Stimulated activated CD4-positive, alpha-beta T cell treated with anti-CD3 and anti-CD28 coated beads, TNF-alpha, amount 100 ng/mL, for 1 hour (primary cell): Measurements from ENCODE around the gene SPPL2B.
A peak's percentile ranks its signal among the peaks of the same experiment; 100 is the strongest.
"Not testable (repeated sequence)": the region's sequence is repeated elsewhere in the genome, so short reads cannot be mapped to it uniquely, and the experiment has no call there.

Source experiments
- DNase-seq, 3 donors: peaks; one replicate each; pipeline ENCODE4 v3.0.0-alpha.2; 2020; ENCODE audit warnings: low read depth in 3 of 3, low spot score in 1 of 3

Gene SPPL2B

GRCh38 chr19:2375353-2376121, 47.1 kb downstream of the SPPL2B start:
- DNase-seq: no peak

- no peak for DNase-seq
These were observed 48.5 kb downstream of the SPPL2B start for GRCh38 chr19:2376784-2377519.

- DNase-seq: no peak
These were observed 52.1 kb downstream of the SPPL2B start for GRCh38 chr19:2380567-2380966.

- no peak for DNase-seq
These were observed 52.8 kb downstream of the SPPL2B start for GRCh38 chr19:2381148-2381820.

GRCh38 chr19:2382530-2383222, 54.2 kb downstream of the SPPL2B start:
- DNase-seq: no peak

- DNase-seq: no peak
These were observed 56.7 kb downstream of the SPPL2B start for GRCh38 chr19:2385053-2385721.

- DNase-seq: no peak
These were observed 59.1 kb downstream of the SPPL2B start for GRCh38 chr19:2387367-2388288.

GRCh38 chr19:2389594-2389993, 61.1 kb downstream of the SPPL2B start:
- no peak for DNase-seq

- DNase-seq: peak in 1 of 3 donors; percentile 8
These were observed 62.7 kb downstream of the SPPL2B start for GRCh38 chr19:2391118-2391725.

- no peak for DNase-seq
These were observed 63.9 kb downstream of the SPPL2B start for GRCh38 chr19:2392366-2392765.

GRCh38 chr19:2392899-2393298, 64.4 kb downstream of the SPPL2B start:
- not testable (repeated sequence) for DNase-seq

- no peak for DNase-seq
These were observed 65.6 kb downstream of the SPPL2B start for GRCh38 chr19:2394054-2394441.

- no peak for DNase-seq
These were observed 66.2 kb downstream of the SPPL2B start for GRCh38 chr19:2394442-2395292.

GRCh38 chr19:2395293-2395829, 66.9 kb downstream of the SPPL2B start:
- DNase-seq: not testable (repeated sequence)

- not testable (repeated sequence) for DNase-seq
These were observed 68.7 kb downstream of the SPPL2B start for GRCh38 chr19:2397173-2397572.

- DNase-seq: no peak
These were observed 70.3 kb downstream of the SPPL2B start for GRCh38 chr19:2398735-2399305.

- DNase-seq: no peak
These were observed 71.1 kb downstream of the SPPL2B start for GRCh38 chr19:2399582-2399981.
